ENCODE measurements around the gene ATG101. TPM values are rescaled to one million over a fixed set of nuclear protein-coding genes. Genes with fewer than 3 reads are reported as not detected.

The ATG101 gene
- total RNA-seq, 4 donors from 2014 or later: 36.7 to 54.7 (median 40.4) TPM

- Histone ChIP-seq H3K36me3 (no peaks in the 10 kb centered on the region), H3K4me3 (peak overlapping the region; percentile 29 to 70 (median 56)), H3K27me3 (peaks cover 0 to 20% (median 0%) of the 10 kb centered on the region in 4 donors), H3K4me1 (peaks cover 20 to 46% (median 23%) of the 10 kb centered on the region in 3 donors), H3K9me3 (no peaks in the 10 kb centered on the region), H3K27ac (peak overlapping the region; percentile 34 to 89 (median 72))
- intact Hi-C loops (cut with DNase I): no loop called here
- DNase-seq: no peak
- WGBS, 2 donors: 25 to 28% methylated on average over 16 to 20 of the region's 20 CpGs
- TF ChIP-seq POLR2A (IDR thresholded peaks at IDR 0.05) (no peak), CTCF (IDR thresholded peaks at IDR 0.05) (no peak)
Measured at GRCh38 chr12:52023976-52024688, 45.6 kb upstream of the ATG101 start.

GRCh38 chr12:52024845-52025230, 44.9 kb upstream of the ATG101 start:
- peak overlapping the region; percentile 57 to 89 (median 78) for H3K27ac ChIP-seq
- no peaks in the 10 kb centered on the region for H3K36me3 ChIP-seq
- TF ChIP-seq CTCF (IDR thresholded peaks at IDR 0.05): no peak
- TF ChIP-seq POLR2A (IDR thresholded peaks at IDR 0.05): peak in 1 of 4 donors; percentile 14
- H3K27me3 ChIP-seq: peaks cover 0 to 19% (median 0%) of the 10 kb centered on the region in 4 donors
- peak overlapping the region in 3 of 4 donors; percentile 34 to 59 (median 42) for H3K4me3 ChIP-seq
- H3K4me1 ChIP-seq: peaks cover 20 to 46% (median 23%) of the 10 kb centered on the region in 3 donors
- no peaks in the 10 kb centered on the region for H3K9me3 ChIP-seq
- intact Hi-C loops (cut with DNase I): loop anchor here (5.0 kb wide), 1 partner anchor 57 kb away; no protein-coding TSS in a partner anchor
- no peak for DNase-seq
- WGBS, 2 donors: 45 to 56% methylated on average over 11 to 15 of the region's 15 CpGs

GRCh38 chr12:52026263-52026662, 43.5 kb upstream of the ATG101 start:
- no peaks in the 10 kb centered on the region for H3K36me3 ChIP-seq
- H3K27me3 ChIP-seq: peaks cover 0 to 15% (median 0%) of the 10 kb centered on the region in 4 donors
- no peaks in the 10 kb centered on the region for H3K9me3 ChIP-seq
- intact Hi-C loops (cut with DNase I): loop anchor here (5.0 kb wide), 1 partner anchor 56 kb away; no protein-coding TSS in a partner anchor
- no peak for TF ChIP-seq CTCF (IDR thresholded peaks at IDR 0.05)
- TF ChIP-seq POLR2A (IDR thresholded peaks at IDR 0.05): no peak
- peaks cover 20 to 39% (median 23%) of the 10 kb centered on the region in 3 donors for H3K4me1 ChIP-seq
- WGBS, 2 donors: 44 to 50% methylated on average over 5 of the region's 5 CpGs
- peak overlapping the region in 3 of 4 donors; percentile 74 to 89 (median 82) for H3K27ac ChIP-seq
- H3K4me3 ChIP-seq: no peak overlapping the region
- DNase-seq: no peak

- peak overlapping the region in 2 of 4 donors; percentile 82 to 89 for H3K27ac ChIP-seq
- no peaks in the 10 kb centered on the region for H3K9me3 ChIP-seq
- no peak overlapping the region for H3K4me3 ChIP-seq
- WGBS, 2 donors: 60 to 70% methylated on average over 1 to 2 of the region's 12 CpGs
- intact Hi-C loops (cut with DNase I): loop anchor here (5.0 kb wide), 1 partner anchor 55 kb away; no protein-coding TSS in a partner anchor
- no peak for DNase-seq
- no peaks in the 10 kb centered on the region for H3K36me3 ChIP-seq
- H3K27me3 ChIP-seq: peaks cover 0 to 13% (median 0%) of the 10 kb centered on the region in 4 donors
- H3K4me1 ChIP-seq: peaks cover 23 to 44% (median 24%) of the 10 kb centered on the region in 3 donors
- no peak for TF ChIP-seq POLR2A (IDR thresholded peaks at IDR 0.05)
- TF ChIP-seq CTCF (IDR thresholded peaks at IDR 0.05): no peak
Measured at GRCh38 chr12:52027085-52027843, 42.5 kb upstream of the ATG101 start.
